IgD-negative memory B cell (primary cell): ENCODE results near the gene RBP4. TPM values are rescaled to one million over a fixed set of nuclear protein-coding genes. Genes with fewer than 3 reads are reported as not detected.
A peak's percentile ranks its signal among the peaks of the same experiment; 100 is the strongest.

Experiments
- H3K27ac Mint-ChIP-seq, 3 donors: one replicate each; pipeline ENCODE4 v1.8.0; 2020 to 2022; ENCODE audit warnings: mild to moderate bottlenecking in 3 of 3, mixed read lengths in 3 of 3, moderate library complexity in 1 of 3
- H3K27me3 Mint-ChIP-seq: one replicate; pipeline ENCODE4 v1.8.0; 2021; ENCODE audit warnings: mixed read lengths
- H3K36me3 Mint-ChIP-seq: one replicate; pipeline ENCODE4 v1.8.0; 2020; ENCODE audit warnings: mild to moderate bottlenecking, mixed read lengths
- H3K4me1 Mint-ChIP-seq, 3 donors: one replicate each; pipeline ENCODE4 v1.8.0; 2020 to 2022; ENCODE audit warnings: mixed read lengths in 3 of 3, mild to moderate bottlenecking in 1 of 3
- H3K4me3 Mint-ChIP-seq, 4 donors: one replicate each; pipeline ENCODE4 v1.8.0; 2020 to 2022; ENCODE audit warnings: mild to moderate bottlenecking in 4 of 4, mixed read lengths in 4 of 4, moderate library complexity in 3 of 4
- H3K9me3 Mint-ChIP-seq, 3 donors: one replicate each; pipeline ENCODE4 v1.8.0; 2020 to 2021; ENCODE audit warnings: mixed read lengths in 3 of 3, mild to moderate bottlenecking in 1 of 3
- polyA plus RNA-seq: library from polyadenylated mRNA; unstranded; fragments of 300-500 nt; fragmentation: Illumina TruSeq; gene quantifications from one replicate; pipeline ENCODE4 v1.2.3, GENCODE V29; 2021

Gene RBP4
- polyA plus RNA-seq: not detected

DNA sequence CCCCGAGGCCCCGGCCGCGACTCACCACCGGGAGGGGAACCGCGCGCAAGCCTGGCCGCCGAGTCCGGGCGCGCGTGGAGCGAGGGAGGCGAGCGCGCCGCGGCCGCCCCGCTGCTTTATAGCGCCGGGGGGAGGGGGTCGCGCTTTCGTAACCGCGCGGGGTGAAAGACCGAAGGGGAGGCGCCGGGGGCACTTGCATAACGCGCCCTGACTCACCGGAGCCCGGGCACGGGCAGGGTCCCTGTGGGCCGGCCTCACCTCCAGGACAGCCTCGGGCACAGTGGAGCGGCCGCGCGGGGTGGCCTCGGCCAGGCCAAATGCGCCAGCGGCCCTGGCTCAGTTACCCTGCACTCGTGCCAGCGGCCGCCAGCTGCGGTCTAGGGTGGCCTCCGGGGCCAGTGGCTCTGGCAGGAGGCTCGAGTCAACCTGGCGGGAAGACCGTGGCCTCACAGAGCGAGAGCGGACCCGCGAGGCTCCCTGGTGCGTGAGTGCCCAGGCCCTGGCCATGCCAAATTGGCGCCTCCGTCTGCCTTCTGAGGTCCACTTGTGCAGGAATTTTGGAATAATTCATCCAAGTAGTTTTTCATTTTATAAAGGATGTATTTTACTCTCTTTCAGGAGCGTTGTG, at the start of gene RBP4:
Gene RBP4, minus strand, starts transcription at position 90 of the 628 bp plus-strand sequence. CDS start 207 bp downstream, outside the sequence.
- Mint-ChIP-seq H3K9me3 (no peaks in the 10 kb centered on the region), H3K4me1 (peaks cover 0 to 2% (median 0%) of the 10 kb centered on the region in 3 donors), H3K36me3 (no peaks in the 10 kb centered on the region)

DNA sequence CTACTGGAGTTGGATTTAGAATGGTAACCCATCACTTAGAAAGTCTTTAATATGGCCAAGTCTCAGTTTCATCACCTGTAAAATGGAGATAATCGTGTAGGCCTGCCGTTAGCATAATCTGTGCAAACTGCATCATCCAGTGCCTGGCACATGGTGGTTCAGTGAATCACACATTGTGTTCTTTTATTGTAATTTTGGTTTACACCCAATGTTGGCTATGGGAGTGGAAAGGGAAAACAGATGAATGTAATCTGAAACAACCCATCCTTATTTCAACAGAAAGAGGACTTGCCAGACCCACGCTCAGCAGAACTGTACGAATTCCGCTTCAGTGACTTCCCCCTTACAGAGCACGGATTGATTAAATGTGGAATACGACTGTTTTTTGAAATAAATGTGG, 38.8 kb upstream of the RBP4 start:
- no peak overlapping the region for H3K4me3 Mint-ChIP-seq
- no peaks in the 10 kb centered on the region for H3K4me1 Mint-ChIP-seq
- H3K27ac Mint-ChIP-seq: no peak overlapping the region
- H3K36me3 Mint-ChIP-seq: peaks cover 3% of the 10 kb centered on the region
- H3K9me3 Mint-ChIP-seq: peaks cover 0 to 2% (median 0%) of the 10 kb centered on the region in 3 donors
- peaks cover 2% of the 10 kb centered on the region for H3K27me3 Mint-ChIP-seq

More for the DNA sequence above, at the start of gene RBP4:
- Mint-ChIP-seq H3K4me3 (no peak within 1 kb of the TSS), H3K27me3 (peaks cover 30% of the 10 kb centered on the region), H3K27ac (no peak within 1 kb of the TSS)

DNA sequence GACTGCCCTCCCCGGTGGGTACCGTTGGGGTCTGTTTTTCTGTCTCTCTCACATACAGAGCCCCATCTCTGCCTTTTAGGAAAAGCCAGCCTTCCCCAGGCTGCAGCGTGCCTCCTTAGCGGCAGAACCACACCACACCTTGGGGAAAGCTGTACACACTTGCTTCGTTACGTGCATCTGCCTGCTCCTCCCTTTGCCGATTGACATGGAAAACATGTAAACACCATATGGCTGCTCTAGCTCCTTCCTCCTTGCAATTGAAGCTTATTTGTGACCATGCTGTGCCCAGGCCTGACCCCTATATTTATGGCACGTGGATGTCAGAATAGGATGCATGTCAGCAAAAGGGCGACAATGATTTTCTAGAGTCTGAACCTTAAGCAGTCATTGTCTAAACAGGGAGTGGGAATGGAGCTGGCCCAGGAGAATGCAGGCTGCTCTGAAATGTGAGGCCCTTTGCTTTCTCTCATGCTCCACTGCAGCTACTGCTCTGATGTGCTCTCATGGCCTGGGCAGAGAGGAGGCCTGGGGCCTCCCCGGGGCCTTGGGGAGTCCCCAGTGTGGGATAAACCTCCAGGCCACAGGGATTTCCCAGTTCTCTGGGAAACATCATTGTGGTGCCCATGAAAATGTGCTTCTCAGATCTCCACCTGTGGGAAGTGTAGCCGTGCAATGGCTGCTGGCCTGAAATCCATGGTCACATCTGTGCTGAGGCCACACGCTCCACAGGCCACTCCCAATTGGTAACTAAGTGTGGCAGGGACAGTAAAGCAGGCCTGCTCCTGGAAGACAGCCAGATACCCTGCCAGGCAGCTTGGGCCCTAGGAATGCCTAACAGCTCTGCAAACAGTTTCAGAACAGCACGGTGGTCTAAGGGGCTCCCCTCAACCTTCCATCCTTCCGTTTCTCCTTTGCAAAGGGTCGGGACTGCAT, 29.9 kb upstream of the RBP4 start:
- H3K27me3 Mint-ChIP-seq: peaks cover 15% of the 10 kb centered on the region
- peaks cover 0 to 2% (median 0%) of the 10 kb centered on the region in 3 donors for H3K4me1 Mint-ChIP-seq
- no peaks in the 10 kb centered on the region for H3K36me3 Mint-ChIP-seq
- H3K27ac Mint-ChIP-seq: no peak overlapping the region
- no peak overlapping the region for H3K4me3 Mint-ChIP-seq
- H3K9me3 Mint-ChIP-seq: peaks cover 0 to 2% (median 0%) of the 10 kb centered on the region in 3 donors

DNA sequence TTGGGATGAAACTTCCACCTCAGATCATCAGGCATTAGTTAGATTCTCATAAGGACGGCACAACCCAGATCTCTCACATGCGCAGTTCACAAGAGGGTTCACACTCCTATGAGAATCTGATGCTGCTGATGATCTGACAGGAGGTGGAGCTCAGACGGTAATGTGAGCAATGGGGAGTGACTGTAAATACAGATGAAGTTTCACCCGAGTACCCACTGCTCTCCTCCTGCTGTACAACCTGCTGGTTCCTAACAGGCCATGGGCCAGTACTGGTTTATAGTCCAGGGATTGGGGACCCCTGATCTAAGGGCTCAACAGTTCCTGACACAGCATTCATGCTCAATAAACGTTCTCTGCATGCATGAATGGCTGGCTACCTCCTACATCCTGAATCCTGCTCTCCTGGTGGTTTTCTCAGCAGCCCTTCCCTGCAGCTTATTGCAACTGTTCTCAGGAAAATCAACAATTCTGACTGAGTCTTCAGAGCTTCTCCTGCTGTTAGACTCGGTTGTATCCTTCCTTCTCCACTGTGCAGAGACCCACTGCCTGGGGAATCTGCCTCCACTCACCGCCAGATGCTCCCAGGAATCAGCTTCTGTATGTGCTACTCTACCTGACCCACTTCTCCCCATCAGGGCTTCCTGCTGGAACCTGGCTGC, 28.7 kb upstream of the RBP4 start:
- H3K4me3 Mint-ChIP-seq: no peak overlapping the region
- no peaks in the 10 kb centered on the region for H3K36me3 Mint-ChIP-seq
- peaks cover 15% of the 10 kb centered on the region for H3K27me3 Mint-ChIP-seq
- no peak overlapping the region for H3K27ac Mint-ChIP-seq
- peaks cover 0 to 2% (median 0%) of the 10 kb centered on the region in 3 donors for H3K9me3 Mint-ChIP-seq
- peaks cover 0 to 2% (median 0%) of the 10 kb centered on the region in 3 donors for H3K4me1 Mint-ChIP-seq

DNA sequence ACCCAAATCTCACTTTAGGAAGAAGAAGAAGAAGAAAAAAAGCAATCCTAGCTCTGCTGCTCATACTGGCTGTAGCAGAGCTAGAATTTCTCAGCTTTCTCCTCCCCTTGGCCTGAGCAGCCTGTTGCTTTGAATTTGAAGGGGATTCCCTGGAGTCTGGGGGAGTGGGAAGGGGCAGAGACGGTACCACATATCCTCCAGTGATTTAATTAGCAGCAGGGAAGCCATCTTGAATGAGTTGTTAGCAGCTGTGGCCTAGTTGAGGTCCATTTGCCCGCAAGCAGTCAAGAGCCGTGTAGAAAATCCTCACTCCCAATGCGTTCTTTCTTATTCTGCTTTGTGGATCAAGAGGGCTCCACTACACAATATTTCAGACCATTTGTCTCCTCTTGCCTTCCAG, 27.8 kb upstream of the RBP4 start:
- H3K27ac Mint-ChIP-seq: no peak overlapping the region
- H3K36me3 Mint-ChIP-seq: no peaks in the 10 kb centered on the region
- H3K9me3 Mint-ChIP-seq: peaks cover 0 to 2% (median 0%) of the 10 kb centered on the region in 3 donors
- H3K4me3 Mint-ChIP-seq: no peak overlapping the region
- peaks cover 15% of the 10 kb centered on the region for H3K27me3 Mint-ChIP-seq
- H3K4me1 Mint-ChIP-seq: peaks cover 0 to 2% (median 0%) of the 10 kb centered on the region in 3 donors

DNA sequence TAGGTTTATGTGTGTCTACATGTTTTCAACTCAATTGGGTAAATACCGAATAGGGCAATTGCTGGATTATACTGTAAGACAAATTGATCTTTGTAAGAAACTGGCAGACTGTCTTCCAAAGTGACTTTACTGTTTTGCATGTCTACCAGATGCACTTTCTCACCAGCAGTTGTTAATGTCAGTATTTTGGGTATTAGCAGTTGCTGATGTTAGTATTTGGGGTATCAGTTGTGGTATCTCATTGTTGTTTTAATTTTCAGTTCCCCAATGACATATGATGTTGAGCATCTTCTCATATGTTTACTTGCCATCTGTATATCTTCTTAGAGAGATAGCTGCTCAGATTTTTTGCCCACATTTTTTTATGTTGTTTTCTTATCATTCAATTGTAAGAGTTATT, 21.9 kb upstream of the RBP4 start:
- peak overlapping the region in 1 of 3 donors; percentile 32 for H3K27ac Mint-ChIP-seq
- H3K4me1 Mint-ChIP-seq: no peaks in the 10 kb centered on the region
- H3K36me3 Mint-ChIP-seq: no peaks in the 10 kb centered on the region
- peaks cover 1% of the 10 kb centered on the region for H3K27me3 Mint-ChIP-seq
- no peak overlapping the region for H3K4me3 Mint-ChIP-seq
- H3K9me3 Mint-ChIP-seq: no peaks in the 10 kb centered on the region

DNA sequence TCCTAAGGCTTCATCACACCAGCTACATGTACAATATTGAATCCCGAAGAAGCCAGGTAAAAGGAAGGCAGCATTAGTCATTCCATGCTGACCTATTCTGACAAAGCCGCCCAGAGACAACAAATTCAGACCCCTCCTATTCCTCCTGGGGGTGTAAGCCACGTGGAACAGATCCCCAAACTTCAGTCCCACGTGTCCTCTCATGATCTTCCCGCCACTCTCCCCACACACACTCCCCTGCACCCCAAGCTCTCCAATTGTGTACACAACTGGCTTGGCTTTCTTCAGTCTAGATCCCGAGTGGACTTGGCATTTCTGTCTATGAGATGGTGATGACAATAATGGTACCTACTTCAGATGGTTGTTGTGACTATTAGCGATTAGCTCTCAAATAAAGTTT, 19.9 kb upstream of the RBP4 start:
- no peak overlapping the region for H3K4me3 Mint-ChIP-seq
- no peaks in the 10 kb centered on the region for H3K9me3 Mint-ChIP-seq
- H3K27me3 Mint-ChIP-seq: peaks cover 1% of the 10 kb centered on the region
- H3K4me1 Mint-ChIP-seq: peaks cover 0 to 4% (median 3%) of the 10 kb centered on the region in 3 donors
- H3K27ac Mint-ChIP-seq: no peak overlapping the region
- no peaks in the 10 kb centered on the region for H3K36me3 Mint-ChIP-seq

DNA sequence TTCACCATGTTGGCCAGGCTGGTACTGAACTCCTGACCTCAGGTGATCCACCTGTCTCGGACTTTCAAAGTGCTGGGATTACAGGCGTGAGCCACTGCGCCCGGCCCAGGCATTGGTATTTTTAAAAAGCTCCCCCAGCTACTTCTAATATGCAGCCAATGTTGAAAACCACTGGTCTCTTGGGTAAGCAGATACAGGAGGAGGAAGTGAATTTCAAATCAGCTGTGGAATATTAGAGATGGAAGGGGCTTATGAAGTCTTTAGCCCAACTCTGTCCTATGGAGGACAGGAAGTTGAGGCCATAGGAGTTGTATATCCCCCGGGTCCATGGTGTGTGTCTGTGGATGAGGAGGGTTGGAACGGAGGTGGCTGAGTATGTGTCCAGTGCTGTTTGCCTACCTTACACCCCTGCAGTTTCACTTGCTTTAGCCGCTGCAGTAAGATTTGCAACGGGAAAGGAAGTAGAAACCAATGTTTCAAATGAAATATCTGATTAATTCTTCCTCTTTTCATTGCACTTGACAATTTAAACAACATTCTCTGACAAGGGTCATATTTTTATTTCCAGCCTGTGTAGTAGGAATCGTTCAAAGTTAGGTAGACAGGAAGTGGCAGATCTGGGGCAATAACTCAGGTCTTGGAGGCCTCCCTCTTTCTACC, 14.7 kb upstream of the RBP4 start:
- peak overlapping the region in 2 of 4 donors; percentile 55 to 88 for H3K4me3 Mint-ChIP-seq
- H3K36me3 Mint-ChIP-seq: no peaks in the 10 kb centered on the region
- peaks cover 1 to 9% (median 8%) of the 10 kb centered on the region in 3 donors for H3K4me1 Mint-ChIP-seq
- H3K27me3 Mint-ChIP-seq: peaks cover 1% of the 10 kb centered on the region
- no peaks in the 10 kb centered on the region for H3K9me3 Mint-ChIP-seq
- no peak overlapping the region for H3K27ac Mint-ChIP-seq

DNA sequence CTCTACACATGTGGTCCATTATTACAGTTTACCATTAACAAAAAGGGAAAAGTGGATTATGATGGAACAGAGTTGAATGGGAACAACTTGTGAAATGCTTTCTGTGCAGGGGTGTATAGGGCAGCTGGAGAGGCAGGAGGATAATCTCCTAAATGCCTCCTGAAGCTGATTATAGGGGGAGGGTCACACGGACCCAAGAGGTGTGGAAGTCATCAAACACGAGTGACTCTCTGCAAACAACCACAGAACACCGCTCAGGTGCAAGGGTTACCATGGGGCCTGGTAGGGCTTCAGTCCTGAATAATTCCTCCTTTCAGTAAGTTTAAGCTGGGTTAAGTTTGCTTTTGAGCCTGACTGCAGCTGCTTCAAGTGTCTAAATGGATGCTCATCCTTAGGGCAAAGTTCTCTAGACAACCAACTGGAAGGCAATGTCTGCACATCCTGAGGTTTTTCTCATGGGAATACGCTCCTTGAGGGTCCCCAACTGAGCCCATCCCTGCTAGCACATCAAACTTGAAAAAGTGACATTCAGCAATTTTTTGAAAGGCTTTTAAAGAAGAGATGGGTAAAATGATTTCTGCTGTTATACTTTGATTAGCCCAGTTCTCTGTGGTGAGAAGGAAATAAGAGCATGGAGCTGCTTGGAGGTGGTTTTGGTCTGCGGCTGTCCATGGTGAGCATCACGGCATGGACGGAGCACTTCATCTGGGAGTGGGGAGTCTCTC, 13.2 kb upstream of the RBP4 start:
- Mint-ChIP-seq H3K9me3 (no peaks in the 10 kb centered on the region), H3K27ac (peak overlapping the region in 1 of 3 donors; percentile 55), H3K36me3 (no peaks in the 10 kb centered on the region), H3K27me3 (peaks cover 1% of the 10 kb centered on the region), H3K4me3 (no peak overlapping the region), H3K4me1 (peaks cover 1 to 9% (median 8%) of the 10 kb centered on the region in 3 donors)

DNA sequence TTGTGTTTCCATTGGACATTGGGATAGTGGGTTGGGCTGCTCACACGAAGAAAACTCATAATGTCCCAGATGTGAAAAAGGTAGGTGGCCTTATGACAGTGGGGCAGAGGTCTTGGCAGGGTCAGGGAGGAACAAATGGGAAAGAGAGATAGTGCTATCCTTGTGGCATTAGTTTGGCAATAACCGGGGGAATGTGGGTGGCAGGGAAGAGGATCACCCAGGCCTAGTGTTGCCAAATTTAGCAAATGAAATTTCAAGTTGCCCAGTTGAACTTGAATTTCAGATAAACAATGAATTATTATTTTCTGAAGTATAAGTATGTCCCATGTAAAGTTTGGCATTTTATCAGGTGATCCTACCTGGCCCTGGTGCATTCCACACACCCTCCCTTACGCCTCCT, 12.1 kb upstream of the RBP4 start:
- Mint-ChIP-seq H3K4me1 (peaks cover 1 to 9% (median 8%) of the 10 kb centered on the region in 3 donors), H3K36me3 (no peaks in the 10 kb centered on the region), H3K9me3 (no peaks in the 10 kb centered on the region), H3K4me3 (no peak overlapping the region), H3K27me3 (no peaks in the 10 kb centered on the region), H3K27ac (peak overlapping the region in 1 of 3 donors; percentile 24)

DNA sequence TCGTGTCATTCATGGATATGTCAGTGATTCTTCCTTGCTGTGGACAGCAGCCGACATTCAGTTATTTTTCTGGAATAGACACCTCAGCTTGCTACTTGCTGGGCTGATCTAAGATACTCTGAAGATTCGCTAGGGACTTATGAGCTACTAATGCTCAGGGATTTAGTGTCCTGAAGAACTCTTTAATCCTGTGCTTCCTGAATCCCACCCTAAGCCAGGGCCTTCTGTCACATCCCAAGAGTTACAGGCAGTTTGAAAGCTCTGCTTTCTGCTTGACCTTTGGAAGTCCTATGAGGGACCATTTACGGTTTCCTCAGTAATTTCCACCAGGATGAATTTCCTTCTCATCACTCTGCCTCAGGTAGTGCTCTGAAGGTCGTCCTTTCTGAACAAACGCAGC, 11.3 kb upstream of the RBP4 start, which contains the start of gene PDE6C:
Gene PDE6C, plus strand, starts transcription at position 227 of the 400 bp plus-strand sequence. CDS start 189 bp downstream, outside the sequence.
- Mint-ChIP-seq H3K4me3 (no peak within 1 kb of the TSS), H3K27ac (peak within 1 kb of the TSS in 1 of 3 donors; percentile 24), H3K4me1 (peaks cover 1 to 9% (median 8%) of the 10 kb centered on the region in 3 donors), H3K27me3 (peaks cover 1% of the 10 kb centered on the region), H3K36me3 (no peaks in the 10 kb centered on the region), H3K9me3 (peaks cover 0 to 2% (median 1%) of the 10 kb centered on the region in 3 donors)

DNA sequence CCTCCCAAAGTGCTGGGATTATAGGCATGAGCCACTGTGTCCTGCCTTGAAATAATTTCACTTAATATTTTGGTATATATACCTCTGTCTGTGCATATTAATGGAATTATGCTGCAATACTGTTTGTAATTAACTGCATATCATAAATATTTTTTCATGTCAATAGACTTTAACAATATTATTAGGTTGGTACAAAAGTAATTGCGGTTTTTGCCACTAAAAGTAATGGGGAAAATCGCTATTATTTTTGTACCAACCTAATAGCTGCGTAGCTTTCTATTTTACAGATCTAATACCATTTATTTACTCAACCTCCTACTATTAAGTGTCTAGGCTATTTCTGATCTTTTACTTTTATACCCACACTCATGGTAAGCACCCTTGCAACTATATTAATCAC, 7.4 kb upstream of the RBP4 start:
- no peaks in the 10 kb centered on the region for H3K36me3 Mint-ChIP-seq
- peaks cover 0 to 4% (median 2%) of the 10 kb centered on the region in 3 donors for H3K9me3 Mint-ChIP-seq
- H3K27me3 Mint-ChIP-seq: peaks cover 14% of the 10 kb centered on the region
- no peak overlapping the region for H3K4me3 Mint-ChIP-seq
- H3K27ac Mint-ChIP-seq: no peak overlapping the region
- no peaks in the 10 kb centered on the region for H3K4me1 Mint-ChIP-seq

DNA sequence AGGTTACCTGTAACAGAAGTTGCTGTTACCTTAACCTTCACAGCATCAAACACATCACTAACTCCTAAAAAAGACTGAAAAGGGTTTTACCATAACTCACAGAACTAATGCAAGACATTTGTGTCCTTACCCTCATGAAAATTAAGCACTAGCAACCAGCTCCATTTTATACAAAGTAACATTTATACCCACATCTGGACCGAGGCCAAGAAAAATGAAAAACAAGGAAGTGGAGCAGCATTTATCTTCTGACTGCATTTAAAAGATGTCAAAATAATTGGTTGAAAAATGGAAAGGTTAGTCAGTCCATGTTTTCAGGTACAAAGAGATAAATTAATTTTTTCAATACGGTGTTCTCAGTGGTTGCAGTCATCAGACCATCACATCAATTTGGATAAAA, 3.1 kb upstream of the RBP4 start:
- peaks cover 0 to 4% (median 2%) of the 10 kb centered on the region in 3 donors for H3K9me3 Mint-ChIP-seq
- no peak overlapping the region for H3K27ac Mint-ChIP-seq
- H3K4me1 Mint-ChIP-seq: peaks cover 0 to 2% (median 0%) of the 10 kb centered on the region in 3 donors
- H3K36me3 Mint-ChIP-seq: no peaks in the 10 kb centered on the region
- peaks cover 36% of the 10 kb centered on the region for H3K27me3 Mint-ChIP-seq
- no peak overlapping the region for H3K4me3 Mint-ChIP-seq

DNA sequence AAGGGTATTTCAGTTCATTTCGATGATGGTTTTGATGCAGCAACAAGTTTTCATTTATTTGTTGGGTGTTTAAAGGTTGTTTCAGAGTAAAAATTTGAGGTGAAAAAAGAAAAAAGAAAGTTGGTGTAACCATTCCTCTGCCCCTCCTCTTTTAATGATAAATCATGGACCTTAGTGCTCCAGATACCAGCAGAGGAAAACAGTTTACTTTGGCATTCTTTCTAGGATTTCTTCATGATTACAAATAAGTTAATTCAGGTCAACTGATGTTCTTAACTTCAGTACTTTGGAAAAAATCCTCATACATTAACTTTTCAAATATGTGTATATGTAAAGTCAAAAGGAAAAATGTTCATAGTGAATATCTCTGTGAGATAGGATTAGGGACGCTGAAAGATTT, 2.0 kb upstream of the RBP4 start:
- no peaks in the 10 kb centered on the region for H3K36me3 Mint-ChIP-seq
- peaks cover 0 to 4% (median 2%) of the 10 kb centered on the region in 3 donors for H3K9me3 Mint-ChIP-seq
- peaks cover 36% of the 10 kb centered on the region for H3K27me3 Mint-ChIP-seq
- peaks cover 0 to 2% (median 0%) of the 10 kb centered on the region in 3 donors for H3K4me1 Mint-ChIP-seq
- H3K27ac Mint-ChIP-seq: no peak overlapping the region
- H3K4me3 Mint-ChIP-seq: no peak overlapping the region
